HEK293 (cell line): ENCODE data around the gene CHMP4A.
A peak's percentile ranks its signal among the peaks of the same experiment; 100 is the strongest.

Source experiments
- CTCF ChIP-seq: fragments of 450-650 bp; formaldehyde crosslinking; IDR thresholded peaks from 2 replicates; pipeline ENCODE4 v1.5.1; 2016; ENCODE audit warnings: missing biosample characterization, missing genetic modification characterization
- GLI2 ChIP-seq: fragments of 450-650 bp; formaldehyde crosslinking; IDR thresholded peaks from 2 replicates; pipeline ENCODE4; 2017; ENCODE audit warnings: missing biosample characterization, missing genetic modification characterization, low read depth, borderline replicate concordance
- SP2 ChIP-seq: fragments of 450-650 bp; formaldehyde crosslinking; IDR thresholded peaks from 2 replicates; pipeline ENCODE4 v1.5.1; 2016; ENCODE audit warnings: missing biosample characterization, missing genetic modification characterization
- ZBTB21 ChIP-seq: fragments of 450-650 bp; formaldehyde crosslinking; IDR thresholded peaks from 2 replicates; pipeline ENCODE4 v1.5.1; 2017; ENCODE audit warnings: missing biosample characterization, missing genetic modification characterization
- ZBTB8A ChIP-seq: fragments of 450-650 bp; formaldehyde crosslinking; IDR thresholded peaks from 2 replicates; pipeline ENCODE4 v1.5.1; 2016; ENCODE audit warnings: missing biosample characterization, missing genetic modification characterization
- ZNF155 ChIP-seq: fragments of 450-650 bp; formaldehyde crosslinking; IDR thresholded peaks from 2 replicates; pipeline ENCODE4 v1.5.1; 2016; ENCODE audit warnings: missing biosample characterization, missing genetic modification characterization
- ZNF239 ChIP-seq: fragments of 450-650 bp; formaldehyde crosslinking; IDR thresholded peaks from 2 replicates; pipeline ENCODE4 v1.5.1; 2016; ENCODE audit warnings: missing biosample characterization, missing genetic modification characterization
- ZNF248 ChIP-seq: fragments of 450-650 bp; formaldehyde crosslinking; IDR thresholded peaks from 2 replicates; pipeline ENCODE4 v1.5.1; 2017; ENCODE audit warnings: missing biosample characterization, missing genetic modification characterization
- ZNF274 ChIP-seq, 2 experiments: fragments of 200-500 bp in 1 of 2; fragments of 450-650 bp in 1 of 2; sonication (Bioruptor generic) in 1 of 2; formaldehyde crosslinking in 1 of 2; IDR thresholded peaks; 2 replicates each; pipeline versions ENCODE4 v1.5.1 to v1.6.1; 2014 to 2016; ENCODE audit warnings: borderline replicate concordance in 1 of 2, inconsistent platforms in 1 of 2, low read length in 1 of 2, missing biosample characterization in 1 of 2, missing genetic modification characterization in 1 of 2
- ZNF514 ChIP-seq: fragments of 450-650 bp; formaldehyde crosslinking; IDR thresholded peaks from 2 replicates; pipeline ENCODE4 v1.5.1; 2016; ENCODE audit warnings: missing biosample characterization, missing genetic modification characterization
- ZNF664 ChIP-seq: fragments of 450-650 bp; formaldehyde crosslinking; IDR thresholded peaks from 2 replicates; pipeline ENCODE4 v1.5.1; 2016; ENCODE audit warnings: missing biosample characterization, missing genetic modification characterization
- ZNF785 ChIP-seq: fragments of 450-650 bp; formaldehyde crosslinking; IDR thresholded peaks from 2 replicates; pipeline ENCODE4 v1.5.1; 2016; ENCODE audit warnings: missing biosample characterization, missing genetic modification characterization
- ZSCAN30 ChIP-seq: fragments of 450-650 bp; IDR thresholded peaks from 2 replicates; pipeline ENCODE4 v1.5.1; 2018; ENCODE audit warnings: missing biosample characterization, mild to moderate bottlenecking, missing genetic modification characterization, moderate library complexity

DNA sequence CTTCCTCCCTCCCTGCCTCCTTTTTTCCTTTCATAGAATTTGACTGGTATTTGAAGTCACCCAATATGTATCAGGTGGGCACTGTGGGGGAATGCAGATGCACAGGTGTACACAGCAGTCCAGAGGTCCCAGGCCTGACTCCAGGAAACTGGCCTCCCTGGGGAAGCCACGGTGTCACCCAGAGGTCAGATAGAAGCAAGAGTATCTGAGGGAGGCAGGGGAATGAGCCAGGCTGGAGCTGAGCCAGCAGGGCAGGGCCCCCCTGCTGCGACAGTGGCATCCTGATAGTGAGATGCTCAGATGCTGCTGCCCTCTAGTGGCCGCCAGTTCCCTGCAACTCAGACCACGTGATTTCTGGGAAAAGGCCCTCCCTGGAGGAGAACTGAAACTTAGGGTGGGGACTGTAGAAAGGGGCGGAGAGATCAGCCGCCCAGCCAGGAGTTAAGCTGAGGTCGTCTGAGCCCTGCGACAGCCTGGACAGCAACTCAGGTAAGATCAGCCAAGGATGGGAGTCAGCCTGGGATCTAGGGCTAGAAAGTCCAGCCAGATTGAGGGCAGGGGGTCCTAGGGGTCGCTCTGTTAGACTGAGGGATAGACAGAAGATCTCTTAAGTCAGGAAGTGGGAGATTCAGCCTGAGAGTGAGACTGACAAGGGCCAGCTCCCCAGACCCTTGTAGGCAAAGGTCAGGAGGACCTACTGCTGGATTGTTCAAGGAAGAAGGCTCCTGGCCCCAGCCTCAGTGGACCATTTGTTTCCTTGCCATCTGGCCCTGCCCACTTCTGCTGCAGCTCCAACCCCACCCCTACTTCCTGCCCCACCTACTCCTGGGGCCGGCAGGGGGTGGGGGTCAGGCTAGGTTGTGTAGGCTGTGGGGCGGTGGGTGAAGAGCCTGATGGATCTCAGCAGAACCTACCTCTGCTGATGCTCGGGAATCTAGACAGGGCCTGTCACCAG lies 52.2 kb downstream of the CHMP4A start, which contains the start of gene IRF9:
- TF ChIP-seq ZNF785 (tag by site-specific recombination): no peak
- TF ChIP-seq SP2 (tag by site-specific recombination): 0 out of 2 replicates have a peak, but pooled peaks have one; percentile 34
- peak; percentile 77 for TF ChIP-seq ZBTB21 (tag by site-specific recombination)
- no peak for TF ChIP-seq ZNF274 (IDR thresholded peaks at IDR 0.05; ENCODE audit: low read length)
- TF ChIP-seq ZNF274 (tag by site-specific recombination; IDR thresholded peaks at IDR 0.05; ENCODE audit: borderline replicate concordance): no peak
- no peak for TF ChIP-seq ZNF248 (tag by site-specific recombination)
- TF ChIP-seq ZNF514 (tag by site-specific recombination): no peak
- no peak for TF ChIP-seq ZNF155 (tag by site-specific recombination)
- TF ChIP-seq ZBTB8A (tag by site-specific recombination): peak; percentile 22; the same call in 1 of the 2 replicates
- TF ChIP-seq ZNF239 (tag by site-specific recombination): no peak
- TF ChIP-seq CTCF (tag by site-specific recombination): peak; percentile 95
- TF ChIP-seq ZSCAN30 (tag by site-specific recombination): no peak; the same call in 1 of the 2 replicates
- no peak for TF ChIP-seq GLI2 (tag by site-specific recombination)
- TF ChIP-seq ZNF664 (tag by site-specific recombination): no peak
